Adrenal gland (tissue), 5 donors: ENCODE data around the gene NRXN2.

Experiments used
- CTCF ChIP-seq, 6 experiments: fragments of 450-650 bp in 4 of 6; fragments of 200-600 bp in 2 of 6; sonication (generic) in 1 of 6; IDR thresholded peaks; 1 replicate in 5 of 6; 2 replicates in 1 of 6; pipeline versions ENCODE4 v1.5.1 to v1.8.0; 2016 to 2021; ENCODE audit warnings: antibody characterized with exemption in 6 of 6, mild to moderate bottlenecking in 2 of 6, moderate library complexity in 1 of 6
- POLR2A ChIP-seq, 2 donors: fragments of 450-650 bp; IDR thresholded peaks; one replicate each; pipeline ENCODE4 v1.6.1; 2017; ENCODE audit warnings: antibody characterized with exemption in 2 of 2, mild to moderate bottlenecking in 2 of 2, moderate library complexity in 1 of 2
- donor health status: DM: no; HTN: no; CAD: no.

- TF ChIP-seq CTCF (IDR thresholded peaks at IDR 0.05) (no peak), POLR2A (IDR thresholded peaks at IDR 0.05) (no peak)
Observed at GRCh38 chr11:64654439-64654838, 68.6 kb downstream of the NRXN2 start.
